PC-9 (cell line): Measurements from ENCODE around the gene DOCK4. TPM values are rescaled to one million over a fixed set of nuclear protein-coding genes. Genes with fewer than 3 reads are reported as not detected.

Source experiments
- BruUV-seq: library from RNA; stranded (reverse); fragments of 400-500 nt; replicated peaks from 2 replicates; lab custom pipeline; 2021; lab: Mats Ljungman, UMichigan
- CTCF ChIA-PET: fragments of 300-600 bp; sonication (Branson Sonifier 250); formaldehyde crosslinking; loops from one replicate; lab custom pipeline; 2022; ENCODE audit warnings: antibody characterized with exemption; lab: Charles Lee
- POLR2A ChIA-PET: fragments of 300-600 bp; sonication (Branson Sonifier 250); formaldehyde crosslinking; loops from one replicate; lab custom pipeline; 2022; ENCODE audit warnings: antibody characterized with exemption; ENCODE audit not compliant: unreplicated experiment; lab: Charles Lee
- DNase-seq, 2 experiments: peaks; one replicate each; pipeline versions ENCODE4 v3.0.0 to v3.0.0-alpha.2; 2015 to 2022; ENCODE audit warnings: mixed read lengths in 1 of 2
- H2AFZ ChIP-seq: fragments of 200-600 bp; sonication (generic); 2 replicates; pipeline ENCODE4 v1.8.1; 2017; ENCODE audit warnings: antibody characterized with exemption
- H3F3A ChIP-seq: fragments of 200-600 bp; sonication (generic); 2 replicates; pipeline ENCODE4 v1.8.1; 2017; ENCODE audit warnings: antibody characterized with exemption, mild to moderate bottlenecking, low read depth; ENCODE audit not compliant: insufficient read depth
- H3K27ac ChIP-seq: fragments of 200-600 bp; sonication (generic); 2 replicates; pipeline ENCODE4 v1.6.1; 2016; ENCODE audit warnings: mixed run types
- H3K27me3 ChIP-seq: fragments of 200-600 bp; sonication (generic); 2 replicates; pipeline ENCODE4 v1.6.1; 2016; ENCODE audit warnings: low read depth, mixed run types; ENCODE audit not compliant: insufficient read depth
- H3K36me3 ChIP-seq: fragments of 200-600 bp; sonication (generic); 2 replicates; pipeline ENCODE4 v1.6.1; 2016; ENCODE audit warnings: low read depth, mixed run types
- H3K4me1 ChIP-seq: fragments of 200-600 bp; sonication (generic); replicated peaks from 2 replicates; pipeline ENCODE4 v1.6.1; 2016; ENCODE audit warnings: mixed run types; ENCODE audit not compliant: insufficient read depth
- H3K4me2 ChIP-seq: fragments of 200-600 bp; sonication (generic); 2 replicates; pipeline ENCODE4 v1.6.1; 2017; ENCODE audit warnings: mixed run types
- H3K4me3 ChIP-seq: fragments of 200-600 bp; sonication (generic); 2 replicates; pipeline ENCODE4 v1.6.1; 2016; ENCODE audit warnings: mixed run types
- H3K79me2 ChIP-seq: fragments of 200-600 bp; sonication (generic); 2 replicates; pipeline ENCODE4 v1.6.1; 2017; ENCODE audit warnings: low read depth, mixed run types
- H3K9me2 ChIP-seq: fragments of 200-600 bp; sonication (generic); 2 replicates; pipeline ENCODE4 v1.8.1; 2017; ENCODE audit warnings: mild to moderate bottlenecking; ENCODE audit not compliant: insufficient read depth
- H3K9me3 ChIP-seq: fragments of 200-600 bp; sonication (generic); 2 replicates; pipeline ENCODE4 v1.8.1; 2016; ENCODE audit warnings: low read depth; ENCODE audit not compliant: insufficient read depth
- H4K20me1 ChIP-seq: fragments of 200-600 bp; sonication (generic); 2 replicates; pipeline ENCODE4 v1.8.1; 2017; ENCODE audit not compliant: insufficient read depth
- CTCF ChIP-seq: fragments of 200-600 bp; sonication (generic); conservative IDR thresholded peaks from 2 replicates; pipeline ENCODE4 v1.6.1; 2017; ENCODE audit warnings: mixed run types, antibody characterized with exemption, mild to moderate bottlenecking, moderate library complexity
- EZH2 ChIP-seq: fragments of 200-600 bp; sonication (generic); IDR thresholded peaks from 2 replicates; pipeline ENCODE4 v1.8.0; 2017; ENCODE audit warnings: antibody characterized with exemption, low read depth
- intact Hi-C: fragments of 100-400 bp; cut with micrococcal nuclease; formaldehyde crosslinking; loops from one replicate; pipeline ENCODE4 v1.10.0; 2022; ENCODE audit not compliant: unreplicated experiment
- total RNA-seq: library from RNA; stranded (reverse); gene quantifications from 2 replicates; pipeline ENCODE4 v1.2.3, GENCODE V29; 2021

The DOCK4 gene
- total RNA-seq, 1 experiment from 2014 or later, result 0.98 TPM

- CTCF ChIA-PET, result no interaction called here
- Histone ChIP-seq H3K27me3 (no peaks in the 10 kb centered on the region), H3F3A (no peaks in the 10 kb centered on the region), H3K27ac (no peak overlapping the region), H3K4me3 (no peak overlapping the region), H4K20me1 (no peaks in the 10 kb centered on the region), H3K4me2 (no peak overlapping the region), H2AFZ (no peak overlapping the region), H3K9me3 (no peaks in the 10 kb centered on the region), H3K79me2 (no peaks in the 10 kb centered on the region), H3K36me3 (no peaks in the 10 kb centered on the region), H3K9me2 (no peaks in the 10 kb centered on the region), H3K4me1 (no peaks in the 10 kb centered on the region)
- BruUV-seq, result no TSS peak
- TF ChIP-seq CTCF (no peak), EZH2 (no peak)
- DNase-seq, result no peak
- intact Hi-C loops, result loop anchor here (10.0 kb wide), 1 partner anchor 338 kb away; the partner anchor contains the start of genes DOCK4 and ZNF277
- POLR2A ChIA-PET, result no interaction called here
Observed at GRCh38 chr7:111866787-111867186, 339.4 kb downstream of the DOCK4 start.

GRCh38 chr7:111865430-111865829, 340.8 kb downstream of the DOCK4 start:
- CTCF ChIA-PET, result no interaction called here

GRCh38 chr7:111864291-111864976, 341.8 kb downstream of the DOCK4 start:
- H3K9me2 ChIP-seq, result no peaks in the 10 kb centered on the region
- TF ChIP-seq CTCF (no peak), EZH2 (no peak)
- H3F3A ChIP-seq, result no peaks in the 10 kb centered on the region
- H3K9me3 ChIP-seq, result no peaks in the 10 kb centered on the region
- H3K27ac ChIP-seq, result no peak overlapping the region
- no peaks in the 10 kb centered on the region for H3K27me3 ChIP-seq
- H3K4me2 ChIP-seq, result no peak overlapping the region
- ChIA-PET CTCF (no interaction called here), POLR2A (no interaction called here)
- no peaks in the 10 kb centered on the region for H4K20me1 ChIP-seq
- no peaks in the 10 kb centered on the region for H3K36me3 ChIP-seq
- no peaks in the 10 kb centered on the region for H3K4me1 ChIP-seq
- H3K79me2 ChIP-seq, result no peaks in the 10 kb centered on the region
- BruUV-seq, result no TSS peak
- H3K4me3 ChIP-seq, result no peak overlapping the region
- intact Hi-C loops, result loop anchor here (10.0 kb wide), 1 partner anchor 340 kb away; the partner anchor contains the start of genes DOCK4 and ZNF277
- H2AFZ ChIP-seq, result no peak overlapping the region
- DNase-seq, result no peak

More at GRCh38 chr7:111865430-111865829, 340.8 kb downstream of the DOCK4 start:
- Histone ChIP-seq H3K9me3 (no peaks in the 10 kb centered on the region), H3F3A (no peaks in the 10 kb centered on the region), H2AFZ (no peak overlapping the region), H3K4me3 (no peak overlapping the region), H3K79me2 (no peaks in the 10 kb centered on the region), H3K4me1 (no peaks in the 10 kb centered on the region), H3K9me2 (no peaks in the 10 kb centered on the region), H3K27ac (no peak overlapping the region), H3K4me2 (no peak overlapping the region), H4K20me1 (no peaks in the 10 kb centered on the region), H3K36me3 (no peaks in the 10 kb centered on the region), H3K27me3 (no peaks in the 10 kb centered on the region)
- DNase-seq, result no peak
- no TSS peak for BruUV-seq
- TF ChIP-seq EZH2 (no peak), CTCF (no peak)
- intact Hi-C loops, result loop anchor here (10.0 kb wide), 1 partner anchor 339 kb away; the partner anchor contains the start of genes DOCK4 and ZNF277
- POLR2A ChIA-PET, result no interaction called here
